ENCODE data around the gene GALNT18.

Gene GALNT18

GRCh38 chr11:11611381-11611780 is 10.4 kb downstream of the GALNT18 start:
- TF ChIP-seq, protein P1, sequence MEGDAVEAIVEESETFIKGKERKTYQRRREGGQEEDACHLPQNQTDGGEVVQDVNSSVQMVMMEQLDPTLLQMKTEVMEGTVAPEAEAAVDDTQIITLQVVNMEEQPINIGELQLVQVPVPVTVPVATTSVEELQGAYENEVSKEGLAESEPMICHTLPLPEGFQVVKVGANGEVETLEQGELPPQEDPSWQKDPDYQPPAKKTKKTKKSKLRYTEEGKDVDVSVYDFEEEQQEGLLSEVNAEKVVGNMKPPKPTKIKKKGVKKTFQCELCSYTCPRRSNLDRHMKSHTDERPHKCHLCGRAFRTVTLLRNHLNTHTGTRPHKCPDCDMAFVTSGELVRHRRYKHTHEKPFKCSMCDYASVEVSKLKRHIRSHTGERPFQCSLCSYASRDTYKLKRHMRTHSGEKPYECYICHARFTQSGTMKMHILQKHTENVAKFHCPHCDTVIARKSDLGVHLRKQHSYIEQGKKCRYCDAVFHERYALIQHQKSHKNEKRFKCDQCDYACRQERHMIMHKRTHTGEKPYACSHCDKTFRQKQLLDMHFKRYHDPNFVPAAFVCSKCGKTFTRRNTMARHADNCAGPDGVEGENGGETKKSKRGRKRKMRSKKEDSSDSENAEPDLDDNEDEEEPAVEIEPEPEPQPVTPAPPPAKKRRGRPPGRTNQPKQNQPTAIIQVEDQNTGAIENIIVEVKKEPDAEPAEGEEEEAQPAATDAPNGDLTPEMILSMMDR (IDR thresholded peaks at IDR 0.05; ENCODE audit: low read depth, low read length) = no peak
- H3K9me3 ChIP-seq = no peaks in the 10 kb centered on the region
- no peaks in the 10 kb centered on the region for H3K4me1 ChIP-seq
- no peaks in the 10 kb centered on the region for H3K36me3 ChIP-seq
- DNase-seq = no peak
- no peaks in the 10 kb centered on the region for H3K27me3 ChIP-seq
- H3K4me3 ChIP-seq (ENCODE audit: low read depth, low read length) = no peak overlapping the region

DNA sequence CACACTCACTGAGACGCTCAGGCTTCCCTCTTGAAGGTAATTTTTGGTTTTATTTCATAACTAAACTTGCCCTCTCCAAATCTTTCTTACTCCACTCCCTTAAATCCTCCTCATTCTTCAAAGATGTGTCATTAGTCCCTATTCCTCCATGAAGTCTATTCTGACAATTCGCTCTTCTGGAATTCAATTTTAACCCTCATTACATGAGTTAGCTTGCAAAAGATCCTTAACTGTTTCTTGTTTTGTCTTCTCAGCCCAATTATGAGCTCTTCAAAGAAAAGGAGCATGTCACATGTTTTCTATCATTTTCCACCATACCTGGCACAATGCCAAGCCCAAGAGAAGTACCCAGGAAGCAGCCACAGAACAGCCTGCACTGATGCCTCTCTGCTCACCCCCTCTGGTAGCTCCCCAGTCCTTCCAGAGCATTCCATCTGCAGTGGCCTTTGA is 13.0 kb downstream of the GALNT18 start:
- Histone ChIP-seq H3K4me3 (ENCODE audit: low read depth, low read length) (no peak overlapping the region), H3K4me1 (no peaks in the 10 kb centered on the region), H3K9me3 (no peaks in the 10 kb centered on the region), H3K27me3 (no peaks in the 10 kb centered on the region), H3K36me3 (no peaks in the 10 kb centered on the region)
- TF ChIP-seq, protein P1 (IDR thresholded peaks at IDR 0.05; ENCODE audit: low read depth, low read length) = no peak
- DNase-seq = no peak

DNA sequence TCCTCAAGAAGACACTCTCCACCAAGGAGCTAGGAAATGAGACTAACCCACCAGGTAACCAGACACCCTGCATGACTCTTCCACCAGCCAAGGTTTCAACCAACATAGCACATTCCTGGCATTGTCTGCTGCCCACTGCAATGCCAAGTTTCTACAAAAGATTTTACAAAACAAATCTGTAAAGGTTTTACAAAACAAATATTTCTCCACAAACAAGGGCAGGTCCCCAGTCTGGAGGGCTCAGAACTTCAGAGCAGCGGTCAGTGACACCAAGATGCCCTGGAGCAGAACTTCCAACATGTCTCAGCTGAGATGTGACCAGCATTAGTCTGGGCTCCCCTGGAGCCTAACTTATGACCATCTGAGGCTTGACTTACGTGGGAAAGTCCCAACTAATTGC is 14.0 kb downstream of the GALNT18 start:
- Histone ChIP-seq H3K4me1 (no peaks in the 10 kb centered on the region), H3K27me3 (no peaks in the 10 kb centered on the region), H3K9me3 (no peaks in the 10 kb centered on the region), H3K36me3 (no peaks in the 10 kb centered on the region), H3K4me3 (ENCODE audit: low read depth, low read length) (no peak overlapping the region)
- TF ChIP-seq, protein P1 (IDR thresholded peaks at IDR 0.05; ENCODE audit: low read depth, low read length) = no peak
- DNase-seq = no peak

- no peak for DNase-seq
- TF ChIP-seq, protein P1 (IDR thresholded peaks at IDR 0.05; ENCODE audit: low read depth, low read length) = no peak
- no peaks in the 10 kb centered on the region for H3K36me3 ChIP-seq
- H3K27me3 ChIP-seq = no peaks in the 10 kb centered on the region
- H3K4me1 ChIP-seq = no peaks in the 10 kb centered on the region
- no peak overlapping the region for H3K4me3 ChIP-seq (ENCODE audit: low read depth, low read length)
- no peaks in the 10 kb centered on the region for H3K9me3 ChIP-seq
Observed at GRCh38 chr11:11605821-11606450, 15.9 kb downstream of the GALNT18 start.

- Histone ChIP-seq H3K36me3 (no peaks in the 10 kb centered on the region), H3K4me1 (no peaks in the 10 kb centered on the region), H3K27me3 (no peaks in the 10 kb centered on the region), H3K4me3 (ENCODE audit: low read depth, low read length) (no peak overlapping the region), H3K9me3 (no peaks in the 10 kb centered on the region)
- TF ChIP-seq, protein P1 (IDR thresholded peaks at IDR 0.05; ENCODE audit: low read depth, low read length) = no peak
- no peak for DNase-seq
Observed at GRCh38 chr11:11605181-11605580, 16.6 kb downstream of the GALNT18 start.

DNA sequence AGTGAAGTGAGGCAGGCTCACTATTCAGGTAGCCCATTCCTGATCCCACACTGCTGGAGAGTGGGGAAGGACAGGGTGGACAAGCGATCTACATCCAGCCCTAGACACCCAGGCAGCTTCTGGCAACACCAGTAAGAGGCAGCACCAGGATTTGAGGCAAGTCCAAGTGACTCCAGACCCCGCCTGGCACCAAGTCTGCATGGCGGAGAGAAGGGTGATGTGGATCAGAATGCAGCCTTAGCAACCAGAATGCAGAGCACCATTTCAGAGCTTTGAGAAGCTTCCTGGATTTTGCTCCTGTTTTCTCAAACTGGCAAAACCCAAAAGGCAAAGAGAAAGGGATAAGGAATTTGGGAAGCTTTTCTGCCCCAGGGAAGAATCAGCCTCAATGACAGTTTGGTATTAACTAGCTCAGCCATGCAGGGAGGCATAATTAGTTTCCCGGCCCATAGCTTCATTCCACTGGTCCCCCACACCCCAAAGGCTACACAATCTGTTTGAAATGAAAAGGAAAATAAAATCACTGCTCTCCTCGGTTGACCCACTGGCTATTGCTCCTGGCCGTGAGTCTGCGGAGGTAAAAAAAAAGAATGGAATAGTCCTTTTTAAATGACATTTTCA is 17.3 kb downstream of the GALNT18 start:
- Histone ChIP-seq H3K4me3 (ENCODE audit: low read depth, low read length) (no peak overlapping the region), H3K4me1 (no peaks in the 10 kb centered on the region), H3K9me3 (no peaks in the 10 kb centered on the region), H3K27me3 (no peaks in the 10 kb centered on the region), H3K36me3 (no peaks in the 10 kb centered on the region)
- TF ChIP-seq, protein P1 (IDR thresholded peaks at IDR 0.05; ENCODE audit: low read depth, low read length) = no peak
- DNase-seq = no peak
